IMR-90 (cell line): ENCODE results near the gene CPLX4. TPM values are rescaled to one million over a fixed set of nuclear protein-coding genes. Genes with fewer than 3 reads are reported as not detected.
A peak's percentile ranks its signal among the peaks of the same experiment; 100 is the strongest.

Experiments used
- ATAC-seq: fragments of 200-7000 bp; cut with Tn5 transposase; 2 replicates; pipeline ENCODE4 v1.9.1; 2020; ENCODE audit warnings: low read depth, mild to moderate bottlenecking, moderate library complexity
- BruUV-seq: library from RNA; stranded (reverse); fragments of 400-500 nt; replicated peaks from 2 replicates; lab custom pipeline; 2021; lab: Mats Ljungman, UMichigan
- CTCF ChIA-PET: fragments of 300-600 bp; formaldehyde crosslinking; extraction: SDS; loops from one replicate; lab custom pipeline; 2021; ENCODE audit warnings: antibody characterized with exemption; lab: Yijun Ruan, JAX
- POLR2A ChIA-PET: fragments of 300-600 bp; sonication (Branson Sonifier 250); formaldehyde crosslinking; loops from one replicate; lab custom pipeline; 2022; ENCODE audit warnings: antibody characterized with exemption; ENCODE audit not compliant: unreplicated experiment; lab: Charles Lee
- DNase-seq: peaks from one replicate; pipeline ENCODE4 v3.0.0; 2013
- H2AFZ ChIP-seq: replicated peaks from 2 replicates; pipeline ENCODE3; 2013; ENCODE audit warnings: low read length, mild to moderate bottlenecking; ENCODE audit not compliant: poor library complexity
- H2AK5ac ChIP-seq: 2 replicates; pipeline ENCODE4 v1.6.1; 2013; ENCODE audit warnings: low read depth, low read length, inconsistent platforms
- H2AK9ac ChIP-seq: replicated peaks from 2 replicates; pipeline ENCODE3; 2013; ENCODE audit warnings: mild to moderate bottlenecking, low read depth, low read length, moderate library complexity; ENCODE audit not compliant: poor library complexity
- H2BK120ac ChIP-seq: 2 replicates; pipeline ENCODE4 v1.6.1; 2013; ENCODE audit warnings: low read depth, low read length, inconsistent platforms
- H2BK15ac ChIP-seq: 3 replicates; pipeline ENCODE4 v1.6.1; 2013; ENCODE audit warnings: low read depth, low read length, inconsistent platforms
- H2BK20ac ChIP-seq: 2 replicates; pipeline ENCODE4 v1.6.1; 2013; ENCODE audit warnings: low read depth, mild to moderate bottlenecking, inconsistent platforms, low read length, moderate library complexity
- H2BK5ac ChIP-seq: 2 replicates; pipeline ENCODE4 v1.6.1; 2013; ENCODE audit warnings: mild to moderate bottlenecking, low read depth, low read length, inconsistent platforms; ENCODE audit not compliant: poor library complexity, severe bottlenecking
- H3K14ac ChIP-seq: replicated peaks from 2 replicates; pipeline ENCODE4 v1.6.1; 2013; ENCODE audit warnings: low read depth, low read length, inconsistent platforms
- H3K18ac ChIP-seq: 2 replicates; pipeline ENCODE4 v1.6.1; 2013; ENCODE audit warnings: low read depth, low read length, control low read depth
- H3K23ac ChIP-seq: 2 replicates; pipeline ENCODE4 v1.6.1; 2013; ENCODE audit warnings: low read depth, low read length, inconsistent platforms
- H3K27ac ChIP-seq: 2 replicates; pipeline ENCODE4 v1.5.1; 2013; ENCODE audit warnings: mild to moderate bottlenecking, control low read depth, low read length; ENCODE audit not compliant: insufficient read depth
- H3K27me3 ChIP-seq: 2 replicates; pipeline ENCODE4 v1.6.1; 2013; ENCODE audit warnings: low read length; ENCODE audit not compliant: control insufficient read depth, insufficient read depth
- H3K36me3 ChIP-seq: 2 replicates; pipeline ENCODE4 v1.6.1; 2013; ENCODE audit warnings: low read length, mixed read lengths; ENCODE audit not compliant: control insufficient read depth, insufficient read depth
- H3K4ac ChIP-seq: 2 replicates; pipeline ENCODE4 v1.6.1; 2013; ENCODE audit warnings: low read depth, low read length, inconsistent platforms
- H3K4me1 ChIP-seq: 2 replicates; pipeline ENCODE4 v1.6.1; 2013; ENCODE audit warnings: low read length, mixed read lengths; ENCODE audit not compliant: control insufficient read depth, insufficient read depth
- H3K4me2 ChIP-seq: 2 replicates; pipeline ENCODE4 v1.6.1; 2013; ENCODE audit warnings: low read depth, mild to moderate bottlenecking, control low read depth, low read length, moderate library complexity
- H3K4me3 ChIP-seq: 2 replicates; pipeline ENCODE4 v1.5.1; 2013; ENCODE audit warnings: low read depth, mild to moderate bottlenecking, control low read depth, low read length, moderate library complexity; ENCODE audit not compliant: insufficient read depth
- H3K56ac ChIP-seq: 2 replicates; pipeline ENCODE4 v1.6.1; 2013; ENCODE audit warnings: low read length, inconsistent platforms; ENCODE audit not compliant: insufficient read depth; ENCODE audit errors: extremely low read depth
- H3K79me1 ChIP-seq, 2 experiments: 2 replicates each; pipeline ENCODE4 v1.6.1; 2013; ENCODE audit warnings: low read length in 2 of 2, inconsistent platforms in 1 of 2, low read depth in 1 of 2
- H3K9ac ChIP-seq: 2 replicates; pipeline ENCODE4 v1.6.1; 2013; ENCODE audit warnings: low read depth, low read length, control low read depth
- H3K9me1 ChIP-seq: 2 replicates; pipeline ENCODE4 v1.6.1; 2013; ENCODE audit warnings: low read length, inconsistent platforms; ENCODE audit not compliant: insufficient read depth
- H3K9me3 ChIP-seq: 2 replicates; pipeline ENCODE4 v1.6.1; 2013; ENCODE audit warnings: low read length; ENCODE audit not compliant: control insufficient read depth, insufficient read depth
- H4K20me1 ChIP-seq: 2 replicates; pipeline ENCODE4 v1.6.1; 2013; ENCODE audit warnings: low read length, inconsistent platforms; ENCODE audit not compliant: insufficient read depth
- H4K5ac ChIP-seq: 2 replicates; pipeline ENCODE4 v1.6.1; 2013; ENCODE audit warnings: mild to moderate bottlenecking, low read depth, low read length, control low read depth
- H4K8ac ChIP-seq, 2 experiments: 2 replicates each; pipeline ENCODE4 v1.6.1; 2013; ENCODE audit warnings: low read depth in 2 of 2, low read length in 2 of 2, control low read depth in 1 of 2, inconsistent platforms in 1 of 2
- H4K91ac ChIP-seq: 2 replicates; pipeline ENCODE4 v1.6.1; 2013; ENCODE audit warnings: low read depth, low read length, inconsistent platforms; ENCODE audit not compliant: insufficient read depth
- MXI1 ChIP-seq: IDR thresholded peaks from 2 replicates; pipeline ENCODE4 v1.6.1; 2012; ENCODE audit warnings: low read depth, mild to moderate bottlenecking, low read length, moderate library complexity, borderline replicate concordance
- WGBS, 2 experiments: methylation state at CpG; one replicate each; pipeline versions ENCODE4 v1.1.5 to v1.1.7; 2013; ENCODE audit warnings: missing lambda C conversion rate in 2 of 2; ENCODE audit not compliant: insufficient read length in 1 of 2; ENCODE audit errors: extremely low coverage in 2 of 2; 5-methylcytosine and 5-hydroxymethylcytosine counted together
- dilution Hi-C: fragments of 300-500 bp; cut with HindIII; formaldehyde crosslinking; loops from one replicate; pipeline ENCODE4 v1.14.3; 2018; ENCODE audit warnings: low sequenced_read_pairs; ENCODE audit not compliant: unreplicated experiment
- in situ Hi-C: fragments of 300-500 bp; cut with MboI; formaldehyde crosslinking; loops from 3 replicates; pipeline ENCODE4 v1.14.3; 2019; ENCODE audit warnings: low sequenced_read_pairs, inconsistent platforms, mixed read lengths
- intact Hi-C: fragments of 100-400 bp; cut with micrococcal nuclease; formaldehyde crosslinking; loops from 2 replicates; pipeline ENCODE4 v1.10.0; 2022
- polyA plus RNA-seq, 3 experiments: library from polyadenylated mRNA; depleted of rRNA; stranded (reverse); fragments of >200 nt; gene quantifications; 2 replicates each; pipeline ENCODE4 v1.2.3, GENCODE V29; 2012; ENCODE audit warnings: low replicate concordance in 1 of 3
- total RNA-seq: library from RNA; depleted of rRNA; stranded (reverse); fragments of >200 nt; gene quantifications from 2 replicates; pipeline ENCODE4 v1.2.3, GENCODE V29; 2012

The CPLX4 gene
- total and polyA plus RNA-seq, 2 of the 4 experiments (the other 2 are of a cell fraction): not detected

DNA sequence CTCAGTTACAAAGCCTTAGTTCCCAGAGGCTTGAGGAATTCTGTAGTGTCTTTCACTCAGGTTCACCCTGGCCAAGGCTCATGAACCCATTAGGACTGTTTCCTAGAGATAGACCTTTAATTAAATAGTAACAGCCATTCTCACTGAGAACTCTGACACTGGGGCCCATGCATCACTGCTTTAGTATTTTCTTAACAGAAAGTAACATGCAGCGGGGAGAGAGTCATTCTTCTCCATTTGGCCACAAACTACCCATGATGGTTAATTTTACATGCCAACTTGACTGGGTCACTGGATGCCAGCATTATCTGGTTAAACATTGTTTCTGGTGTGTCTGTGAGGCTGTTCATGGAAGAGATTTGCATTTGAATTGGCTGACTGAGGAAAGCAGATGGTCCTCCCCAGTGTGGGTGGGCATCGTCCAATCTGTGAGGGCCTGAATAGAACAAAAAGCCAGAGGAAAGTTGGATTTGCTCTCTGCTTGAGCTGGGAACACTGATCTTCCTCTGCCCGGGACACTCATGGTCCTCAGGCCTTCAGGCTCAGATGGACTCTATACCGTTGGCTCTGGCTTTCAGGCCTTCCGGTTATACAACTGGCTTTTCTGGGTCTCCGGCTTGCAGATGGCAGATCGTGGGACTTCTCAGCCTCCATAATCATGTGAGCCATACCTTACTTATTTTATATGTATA is 5.6 kb upstream of the CPLX4 start:
- WGBS, 2 experiments: 88% methylated on average over 3 of the region's 7 CpGs; no CpG with 5 or more reads in 1 of the 2 experiments
- Histone ChIP-seq H4K8ac (no peak overlapping the region), H3K79me1 (no peaks in the 10 kb centered on the region), H3K9ac (no peak overlapping the region), H4K5ac (no peak overlapping the region), H3K9me3 (no peaks in the 10 kb centered on the region), H3K56ac (no peak overlapping the region), H3K4ac (no peak overlapping the region), H2AFZ (no peak overlapping the region), H3K4me1 (no peaks in the 10 kb centered on the region), H3K23ac (no peak overlapping the region), H3K27me3 (peaks cover 6% of the 10 kb centered on the region), H3K14ac (no peak overlapping the region), H4K20me1 (no peaks in the 10 kb centered on the region), H3K4me3 (no peak overlapping the region), H4K91ac (no peak overlapping the region), H2BK15ac (no peak overlapping the region), H2BK120ac (no peak overlapping the region), H2BK5ac (no peak overlapping the region), H3K4me2 (no peak overlapping the region), H3K9me1 (no peaks in the 10 kb centered on the region), H2AK5ac (no peak overlapping the region), H3K18ac (no peak overlapping the region), H2BK20ac (no peak overlapping the region), H3K36me3 (peaks cover 19% of the 10 kb centered on the region), H2AK9ac (no peak overlapping the region), H3K27ac (no peak overlapping the region)
- ChIA-PET POLR2A (no interaction called here), CTCF (no interaction called here)
- dilution Hi-C loops: no loop called here
- in situ Hi-C loops: no loop called here
- ATAC-seq (peak; percentile 40), DNase-seq (peak; percentile 27)
- no peak for TF ChIP-seq MXI1
- intact Hi-C loops: no loop called here
- BruUV-seq: no TSS peak
